NB4 (cell line): ENCODE measurements around the gene IL32.
"Not testable (repeated sequence)": the region's sequence is repeated elsewhere in the genome, so short reads cannot be mapped to it uniquely, and the experiment has no call there.

Source experiments
- DNase-seq: peaks from one replicate; pipeline ENCODE4 v3.0.0; 2010; ENCODE audit warnings: low read depth
- H3K4me3 ChIP-seq: one replicate; pipeline ENCODE4 v1.5.1; 2011; ENCODE audit warnings: mild to moderate bottlenecking, low read depth, low read length, moderate library complexity
- CTCF ChIP-seq: IDR thresholded peaks from one replicate; pipeline ENCODE4 v1.5.1; 2012; ENCODE audit warnings: low read depth, low read length
- MAX ChIP-seq: IDR thresholded peaks from 2 replicates; pipeline ENCODE4 v1.6.1; 2011; ENCODE audit warnings: low read depth, low read length
- MYC ChIP-seq: IDR thresholded peaks from 2 replicates; pipeline ENCODE4 v1.6.1; 2011; ENCODE audit warnings: low read depth, low read length
- POLR2A ChIP-seq: IDR thresholded peaks from 2 replicates; pipeline ENCODE4 v1.6.1; 2011; ENCODE audit warnings: mild to moderate bottlenecking; ENCODE audit not compliant: insufficient read length; ENCODE audit errors: extremely low read depth

The IL32 gene

GRCh38 chr16:3068487-3068886, 3.0 kb downstream of the IL32 start:
- TF ChIP-seq POLR2A: no peak
- TF ChIP-seq MYC: no peak
- TF ChIP-seq MAX: no peak
- no peak for TF ChIP-seq CTCF
- H3K4me3 ChIP-seq: no peak overlapping the region
- no peak for DNase-seq

- not testable (repeated sequence) for H3K4me3 ChIP-seq, DNase-seq
Measured at GRCh38 chr16:3069146-3069545, 3.7 kb downstream of the IL32 start.

- H3K4me3 ChIP-seq: no peak overlapping the region
- DNase-seq: peak; percentile 74
- TF ChIP-seq CTCF: no peak
- TF ChIP-seq POLR2A: no peak
- TF ChIP-seq MAX: no peak
- TF ChIP-seq MYC: no peak
Measured at GRCh38 chr16:3070608-3071111, 5.2 kb downstream of the IL32 start.

- TF ChIP-seq MYC (no peak), POLR2A (no peak), CTCF (no peak), MAX (no peak)
- no peak for DNase-seq
- no peak overlapping the region for H3K4me3 ChIP-seq
Measured at GRCh38 chr16:3071655-3072054, 6.2 kb downstream of the IL32 start.

GRCh38 chr16:3072148-3072547, 6.7 kb downstream of the IL32 start:
- DNase-seq: peak; percentile 57
- H3K4me3 ChIP-seq: not testable (repeated sequence)

GRCh38 chr16:3072576-3073263, 7.3 kb downstream of the IL32 start:
- peak; percentile 41 for DNase-seq
- H3K4me3 ChIP-seq: not testable (repeated sequence)

GRCh38 chr16:3073448-3073847, 8.0 kb downstream of the IL32 start:
- H3K4me3 ChIP-seq: no peak overlapping the region
- DNase-seq: no peak
- TF ChIP-seq MYC (no peak), CTCF (no peak), MAX (no peak)
